Activated T-helper 1 cell treated with anti-CD3 and anti-CD28 coated beads, Interleukin-12 subunit alpha, Interleukin-12 subunit beta, Interleukin-2, Interleukin-4 antibody, amounts not matched to agents 30 ng/mL and 10 ng/mL and 1 ng/mL, durations not matched to agents 14 hours and 24 hours and 36 hours (primary cell): Measurements from ENCODE around the gene TGIF2. TPM values are rescaled to one million over a fixed set of nuclear protein-coding genes. Genes with fewer than 3 reads are reported as not detected.

ENCODE experiments used
- DNase-seq: peaks from one replicate; pipeline ENCODE4 v3.0.0; 2021; ENCODE audit warnings: low spot score
- H3K27ac Mint-ChIP-seq: one replicate; pipeline ENCODE4 v1.8.0; 2021; ENCODE audit warnings: mild to moderate bottlenecking, mixed read lengths
- H3K27me3 Mint-ChIP-seq: one replicate; pipeline ENCODE4 v1.8.0; 2022; ENCODE audit warnings: mild to moderate bottlenecking, moderate library complexity, mixed read lengths; ENCODE audit not compliant: insufficient read depth
- H3K36me3 Mint-ChIP-seq: one replicate; pipeline ENCODE4 v1.8.0; 2021; ENCODE audit warnings: low read depth, mixed read lengths
- H3K4me1 Mint-ChIP-seq: one replicate; pipeline ENCODE4 v1.8.0; 2021; ENCODE audit warnings: low read depth, mixed read lengths
- H3K4me3 Mint-ChIP-seq: one replicate; pipeline ENCODE4 v1.8.0; 2021; ENCODE audit warnings: mild to moderate bottlenecking, moderate library complexity, mixed read lengths
- H3K9me3 Mint-ChIP-seq: one replicate; pipeline ENCODE4 v1.8.0; 2021; ENCODE audit warnings: mixed read lengths
- intact Hi-C: fragments of 100-400 bp; cut with micrococcal nuclease; formaldehyde crosslinking; loops from one replicate; pipeline ENCODE4 v1.15.1; 2024
- total RNA-seq: library from RNA; stranded (reverse); gene quantifications from 2 replicates; pipeline ENCODE4 v1.2.3, GENCODE V29; 2022

The TGIF2 gene
- total RNA-seq, 1 donor from 2014 or later: 55.4 TPM

- DNase-seq: no peak
- Mint-ChIP-seq H3K27me3 (peaks cover 3% of the 10 kb centered on the region), H3K9me3 (no peaks in the 10 kb centered on the region), H3K36me3 (peaks cover 34% of the 10 kb centered on the region), H3K4me1 (peaks cover 41% of the 10 kb centered on the region), H3K27ac (peak overlapping the region; percentile 96), H3K4me3 (peak overlapping the region; percentile 96)
- intact Hi-C loops: no loop called here
Measured at GRCh38 chr20:36576081-36576445, 2.7 kb downstream of the TGIF2 start.

GRCh38 chr20:36578356-36579041 lies 5.1 kb downstream of the TGIF2 start:
- Mint-ChIP-seq H3K9me3 (no peaks in the 10 kb centered on the region), H3K4me3 (no peak overlapping the region), H3K27me3 (no peaks in the 10 kb centered on the region), H3K4me1 (peaks cover 37% of the 10 kb centered on the region), H3K27ac (no peak overlapping the region), H3K36me3 (peaks cover 44% of the 10 kb centered on the region)
- intact Hi-C loops: no loop called here
- no peak for DNase-seq

- H3K27ac Mint-ChIP-seq: peak overlapping the region; percentile 2
- H3K9me3 Mint-ChIP-seq: no peaks in the 10 kb centered on the region
- peaks cover 36% of the 10 kb centered on the region for H3K4me1 Mint-ChIP-seq
- H3K4me3 Mint-ChIP-seq: no peak overlapping the region
- H3K36me3 Mint-ChIP-seq: peaks cover 44% of the 10 kb centered on the region
- no peaks in the 10 kb centered on the region for H3K27me3 Mint-ChIP-seq
- intact Hi-C loops: no loop called here
- no peak for DNase-seq
Measured at GRCh38 chr20:36579996-36580545, 6.7 kb downstream of the TGIF2 start.

- peak; percentile 14 for DNase-seq
- H3K27me3 Mint-ChIP-seq: no peaks in the 10 kb centered on the region
- H3K4me1 Mint-ChIP-seq: peaks cover 28% of the 10 kb centered on the region
- H3K9me3 Mint-ChIP-seq: no peaks in the 10 kb centered on the region
- intact Hi-C loops: loop anchor here (1.0 kb wide), 1 partner anchor 10 kb away; no protein-coding TSS in a partner anchor
- peak overlapping the region; percentile 37 for H3K4me3 Mint-ChIP-seq
- peak overlapping the region; percentile 79 for H3K27ac Mint-ChIP-seq
- peaks cover 43% of the 10 kb centered on the region for H3K36me3 Mint-ChIP-seq
Measured at GRCh38 chr20:36582322-36582721, 8.9 kb downstream of the TGIF2 start.

GRCh38 chr20:36582821-36583220 lies 9.4 kb downstream of the TGIF2 start:
- H3K9me3 Mint-ChIP-seq: no peaks in the 10 kb centered on the region

GRCh38 chr20:36584018-36584481 lies 10.7 kb downstream of the TGIF2 start:
- peak overlapping the region; percentile 9 for H3K27ac Mint-ChIP-seq
- intact Hi-C loops: no loop called here
- H3K27me3 Mint-ChIP-seq: no peaks in the 10 kb centered on the region
- no peaks in the 10 kb centered on the region for H3K9me3 Mint-ChIP-seq
- peaks cover 32% of the 10 kb centered on the region for H3K4me1 Mint-ChIP-seq
- DNase-seq: no peak
- no peak overlapping the region for H3K4me3 Mint-ChIP-seq
- H3K36me3 Mint-ChIP-seq: peaks cover 43% of the 10 kb centered on the region

More at GRCh38 chr20:36582821-36583220, 9.4 kb downstream of the TGIF2 start:
- Mint-ChIP-seq H3K4me3 (no peak overlapping the region), H3K36me3 (peaks cover 47% of the 10 kb centered on the region), H3K27me3 (no peaks in the 10 kb centered on the region), H3K4me1 (peaks cover 32% of the 10 kb centered on the region), H3K27ac (peak overlapping the region; percentile 79)
- intact Hi-C loops: loop anchor here (1.0 kb wide), 1 partner anchor 9 kb away; no protein-coding TSS in a partner anchor
- DNase-seq: no peak

GRCh38 chr20:36585410-36586125 lies 12.2 kb downstream of the TGIF2 start:
- Mint-ChIP-seq H3K9me3 (no peaks in the 10 kb centered on the region), H3K27me3 (no peaks in the 10 kb centered on the region), H3K27ac (no peak overlapping the region), H3K4me1 (peaks cover 30% of the 10 kb centered on the region), H3K4me3 (no peak overlapping the region), H3K36me3 (peaks cover 38% of the 10 kb centered on the region)
- intact Hi-C loops: no loop called here
- DNase-seq: no peak

GRCh38 chr20:36587388-36588070 lies 14.1 kb downstream of the TGIF2 start:
- DNase-seq: no peak
- no peaks in the 10 kb centered on the region for H3K27me3 Mint-ChIP-seq
- intact Hi-C loops: no loop called here
- peaks cover 43% of the 10 kb centered on the region for H3K4me1 Mint-ChIP-seq
- no peaks in the 10 kb centered on the region for H3K9me3 Mint-ChIP-seq
- H3K4me3 Mint-ChIP-seq: no peak overlapping the region
- H3K36me3 Mint-ChIP-seq: peaks cover 45% of the 10 kb centered on the region
- no peak overlapping the region for H3K27ac Mint-ChIP-seq

- H3K9me3 Mint-ChIP-seq: no peaks in the 10 kb centered on the region
- peaks cover 68% of the 10 kb centered on the region for H3K4me1 Mint-ChIP-seq
- peaks cover 60% of the 10 kb centered on the region for H3K36me3 Mint-ChIP-seq
- no peak for DNase-seq
- H3K27ac Mint-ChIP-seq: peak overlapping the region; percentile 77
- no peak overlapping the region for H3K4me3 Mint-ChIP-seq
- intact Hi-C loops: loop anchor here (10.0 kb wide), 1 partner anchor 846 kb away; the partner anchor contains the start of gene RBM39
- H3K27me3 Mint-ChIP-seq: no peaks in the 10 kb centered on the region
Measured at GRCh38 chr20:36591281-36591680, 17.9 kb downstream of the TGIF2 start.

- Mint-ChIP-seq H3K9me3 (no peaks in the 10 kb centered on the region), H3K4me1 (peaks cover 62% of the 10 kb centered on the region), H3K27me3 (no peaks in the 10 kb centered on the region), H3K36me3 (peaks cover 55% of the 10 kb centered on the region), H3K4me3 (peak overlapping the region; percentile 27), H3K27ac (peak overlapping the region; percentile 77)
- peak; percentile 36 for DNase-seq
- intact Hi-C loops: loop anchor here (1.0 to 10.0 kb wide), 2 partner anchors 10 to 847 kb away; partner anchors contain the start of gene RBM39
Measured at GRCh38 chr20:36591854-36592641, 18.7 kb downstream of the TGIF2 start.

- no peaks in the 10 kb centered on the region for H3K9me3 Mint-ChIP-seq
- H3K36me3 Mint-ChIP-seq: peaks cover 51% of the 10 kb centered on the region
- DNase-seq: no peak
- H3K4me1 Mint-ChIP-seq: peaks cover 55% of the 10 kb centered on the region
- intact Hi-C loops: loop anchor here (10.0 kb wide), 1 partner anchor 849 kb away; the partner anchor contains the start of gene RBM39
- peak overlapping the region; percentile 11 for H3K4me3 Mint-ChIP-seq
- no peaks in the 10 kb centered on the region for H3K27me3 Mint-ChIP-seq
- H3K27ac Mint-ChIP-seq: peak overlapping the region; percentile 50
Measured at GRCh38 chr20:36593347-36593929, 20.0 kb downstream of the TGIF2 start.
